Adipocyte (in vitro differentiated cells): ENCODE measurements around the gene ARRDC2.
A peak's percentile ranks its signal among the peaks of the same experiment; 100 is the strongest.

Experiments used
- DNase-seq: peaks from one replicate; pipeline ENCODE4 v3.0.0-alpha.2; 2015; ENCODE audit warnings: low read depth
- H3K27me3 ChIP-seq: replicated peaks from 2 replicates; pipeline ENCODE4 v1.7.0; 2013; ENCODE audit warnings: mild to moderate bottlenecking, low read length, moderate library complexity; ENCODE audit not compliant: control insufficient read depth, insufficient read depth
- H3K36me3 ChIP-seq: 2 replicates; pipeline ENCODE4 v1.7.0; 2013; ENCODE audit warnings: low read length, mild to moderate bottlenecking, moderate library complexity; ENCODE audit not compliant: control insufficient read depth, insufficient read depth, severe bottlenecking
- H3K4me1 ChIP-seq: 2 replicates; pipeline ENCODE4 v1.7.0; 2013; ENCODE audit warnings: mild to moderate bottlenecking, low read length, moderate library complexity; ENCODE audit not compliant: control insufficient read depth, insufficient read depth
- H3K4me3 ChIP-seq: 2 replicates; pipeline ENCODE4 v1.7.0; 2013; ENCODE audit warnings: mild to moderate bottlenecking, low read length, moderate library complexity
- H3K9ac ChIP-seq: 2 replicates; pipeline ENCODE4 v1.7.0; 2013; ENCODE audit warnings: mild to moderate bottlenecking, low read length, moderate library complexity
- H3K9me3 ChIP-seq: 2 replicates; pipeline ENCODE4 v1.7.0; 2013; ENCODE audit warnings: mild to moderate bottlenecking, low read length, moderate library complexity; ENCODE audit not compliant: control insufficient read depth

The ARRDC2 gene

GRCh38 chr19:18007917-18008673 lies at the start of gene ARRDC2:
Gene ARRDC2, plus strand, starts transcription at chr19:18008170. Its CDS starts 141 bp downstream, at chr19:18008311.
- peaks cover 27% of the 10 kb centered on the region for H3K36me3 ChIP-seq
- H3K9me3 ChIP-seq = no peaks in the 10 kb centered on the region
- DNase-seq = peak; percentile 97
- H3K9ac ChIP-seq = peak within 1 kb of the TSS; percentile 86
- H3K27me3 ChIP-seq = no peaks in the 10 kb centered on the region
- peaks cover 21% of the 10 kb centered on the region for H3K4me1 ChIP-seq
- H3K4me3 ChIP-seq = peak within 1 kb of the TSS; percentile 85

DNA sequence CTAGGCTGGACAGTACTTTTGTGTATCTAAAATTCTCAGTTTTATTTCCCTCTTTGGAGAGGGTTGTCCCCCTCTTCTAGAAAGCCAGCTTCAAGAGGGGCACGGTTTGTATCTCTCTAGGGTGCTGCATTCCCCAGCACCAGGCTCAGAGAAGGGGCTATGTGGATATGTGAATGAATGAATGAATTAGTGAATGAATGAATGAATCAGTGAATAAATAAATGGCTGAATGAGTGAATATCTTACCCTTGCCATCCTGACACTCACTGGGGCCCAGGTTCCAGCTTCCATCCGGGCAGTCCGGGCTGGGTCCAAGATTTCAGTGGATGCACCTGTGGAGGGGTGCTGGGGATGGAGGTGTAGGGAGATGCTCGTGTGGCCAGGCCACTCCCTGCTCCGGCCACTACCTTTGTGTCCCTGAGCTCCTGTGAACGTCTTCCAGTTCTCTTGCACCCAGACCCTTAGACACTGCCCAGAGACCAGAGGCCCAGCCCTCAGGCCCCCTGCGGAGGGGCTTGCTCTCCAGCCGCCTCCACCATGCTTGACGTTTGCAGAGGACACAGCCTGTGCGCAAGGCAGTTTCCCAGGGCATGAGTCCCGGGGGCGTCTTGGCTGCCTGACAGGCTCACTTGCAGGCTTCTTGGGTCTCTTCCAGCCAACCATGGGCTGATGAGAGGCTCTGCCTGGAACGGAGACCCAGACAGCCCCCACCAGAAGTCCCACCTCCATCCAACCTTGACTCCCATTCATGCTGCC lies 43.9 kb upstream of the ARRDC2 start:
- Histone ChIP-seq H3K9me3 (no peaks in the 10 kb centered on the region), H3K9ac (no peak overlapping the region), H3K36me3 (no peaks in the 10 kb centered on the region), H3K4me1 (no peaks in the 10 kb centered on the region), H3K4me3 (no peak overlapping the region), H3K27me3 (peaks cover 50% of the 10 kb centered on the region)
- DNase-seq = no peak

DNA sequence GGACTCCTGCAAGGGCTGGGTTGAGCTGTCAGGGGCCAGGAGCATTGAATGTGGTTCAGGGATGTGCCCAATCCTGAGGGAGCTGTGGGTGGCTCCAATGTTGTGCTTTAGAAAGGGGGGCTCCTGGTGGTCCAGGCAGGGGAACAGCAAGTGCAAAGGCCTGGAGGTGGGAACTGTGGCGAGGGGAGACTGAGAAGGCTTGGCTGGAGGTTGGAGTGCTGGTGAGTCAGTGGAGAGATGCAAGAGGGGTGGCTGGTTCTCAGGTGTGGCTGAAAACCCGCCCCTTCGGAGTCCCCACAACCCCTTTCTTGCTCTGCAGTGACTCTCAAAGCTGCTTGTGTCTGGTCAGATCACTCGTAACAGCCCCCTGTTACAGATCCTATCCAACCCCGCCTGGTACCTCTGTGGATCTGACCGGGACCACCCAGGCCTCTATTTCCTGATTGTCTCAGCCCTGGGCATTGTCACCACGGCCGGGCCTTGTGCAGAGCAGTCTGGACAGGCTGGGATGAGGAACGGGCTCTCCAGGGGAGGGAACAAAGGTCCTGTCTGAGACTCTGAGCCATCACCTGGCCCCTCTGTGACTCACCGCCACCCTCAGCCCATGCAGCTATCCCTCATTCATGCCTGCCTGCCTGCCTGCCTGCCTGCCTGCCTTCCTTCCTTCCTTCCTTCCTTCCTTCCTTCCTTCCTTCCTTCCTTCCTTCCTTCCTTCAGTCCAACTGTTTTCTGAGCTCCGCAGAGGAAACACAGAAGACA lies 42.4 kb upstream of the ARRDC2 start:
- Histone ChIP-seq H3K4me1 (no peaks in the 10 kb centered on the region), H3K9ac (no peak overlapping the region), H3K36me3 (no peaks in the 10 kb centered on the region), H3K4me3 (no peak overlapping the region), H3K27me3 (peaks cover 47% of the 10 kb centered on the region), H3K9me3 (no peaks in the 10 kb centered on the region)
- DNase-seq = no peak

DNA sequence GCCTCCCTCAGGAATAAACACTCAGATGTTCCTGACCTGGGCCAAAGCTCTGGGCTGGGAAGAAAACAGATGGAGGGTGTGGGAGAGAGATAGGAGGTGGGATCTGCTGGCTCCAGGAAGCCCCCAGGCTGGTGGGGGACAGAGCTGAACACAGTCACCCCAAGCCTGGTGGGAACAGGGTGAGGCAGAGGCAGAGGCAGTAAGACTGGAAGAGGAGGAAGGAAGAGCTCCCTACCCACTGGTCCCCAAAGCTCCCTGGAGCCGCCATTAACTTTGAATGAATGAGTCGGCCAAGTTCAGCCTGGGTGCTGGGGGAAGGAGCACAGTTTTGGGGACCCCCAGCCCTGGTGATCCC lies 41.9 kb upstream of the ARRDC2 start:
- H3K9me3 ChIP-seq = no peaks in the 10 kb centered on the region
- H3K4me1 ChIP-seq = no peaks in the 10 kb centered on the region
- no peak for DNase-seq
- peaks cover 45% of the 10 kb centered on the region for H3K27me3 ChIP-seq
- H3K36me3 ChIP-seq = no peaks in the 10 kb centered on the region
- no peak overlapping the region for H3K9ac ChIP-seq
- no peak overlapping the region for H3K4me3 ChIP-seq

DNA sequence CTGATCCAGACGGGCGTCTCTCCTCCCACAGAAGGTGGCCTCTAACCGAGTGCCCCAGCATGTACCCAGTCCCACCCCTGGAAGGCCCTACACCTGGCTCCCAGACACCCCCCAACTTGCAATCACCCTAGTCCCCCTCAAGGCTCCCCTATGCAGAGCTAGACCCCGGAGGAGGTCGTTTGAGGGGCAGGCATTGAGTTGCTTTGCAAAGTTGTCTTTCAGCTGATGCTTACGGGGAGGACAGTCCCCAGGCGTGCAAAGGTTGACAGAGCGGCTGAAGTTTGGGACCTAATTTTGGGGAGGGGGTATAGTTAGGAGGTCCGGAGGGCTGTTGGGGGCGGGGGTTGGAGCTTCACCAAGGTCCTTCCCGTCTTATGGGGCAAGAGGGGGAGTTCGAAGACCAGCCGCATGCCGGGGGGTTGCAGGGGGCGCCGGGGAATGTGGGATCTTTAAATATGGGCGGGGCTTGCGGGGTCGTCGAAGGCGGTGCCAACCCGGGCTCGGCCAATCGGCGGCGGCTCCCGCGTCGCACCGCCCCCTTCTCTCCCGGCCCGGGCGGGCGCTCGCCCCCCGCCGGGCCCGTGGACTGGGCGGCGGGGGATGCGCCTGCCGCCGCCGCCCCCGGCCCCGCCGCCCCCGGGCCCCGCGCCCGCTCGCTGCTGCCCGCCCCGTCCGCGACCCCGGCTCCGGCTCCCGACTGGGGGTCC lies 41.3 kb upstream of the ARRDC2 start, which contains the start of gene KCNN1:
TSS of gene KCNN1 (plus strand) at position 558 of the 707 bp plus-strand sequence. CDS start 6,782 bp downstream, outside the sequence.
- H3K4me1 ChIP-seq = no peaks in the 10 kb centered on the region
- H3K9me3 ChIP-seq = no peaks in the 10 kb centered on the region
- peak; percentile 19 for DNase-seq
- no peak within 1 kb of the TSS for H3K4me3 ChIP-seq
- H3K27me3 ChIP-seq = peaks cover 42% of the 10 kb centered on the region
- H3K9ac ChIP-seq = no peak within 1 kb of the TSS
- no peaks in the 10 kb centered on the region for H3K36me3 ChIP-seq

DNA sequence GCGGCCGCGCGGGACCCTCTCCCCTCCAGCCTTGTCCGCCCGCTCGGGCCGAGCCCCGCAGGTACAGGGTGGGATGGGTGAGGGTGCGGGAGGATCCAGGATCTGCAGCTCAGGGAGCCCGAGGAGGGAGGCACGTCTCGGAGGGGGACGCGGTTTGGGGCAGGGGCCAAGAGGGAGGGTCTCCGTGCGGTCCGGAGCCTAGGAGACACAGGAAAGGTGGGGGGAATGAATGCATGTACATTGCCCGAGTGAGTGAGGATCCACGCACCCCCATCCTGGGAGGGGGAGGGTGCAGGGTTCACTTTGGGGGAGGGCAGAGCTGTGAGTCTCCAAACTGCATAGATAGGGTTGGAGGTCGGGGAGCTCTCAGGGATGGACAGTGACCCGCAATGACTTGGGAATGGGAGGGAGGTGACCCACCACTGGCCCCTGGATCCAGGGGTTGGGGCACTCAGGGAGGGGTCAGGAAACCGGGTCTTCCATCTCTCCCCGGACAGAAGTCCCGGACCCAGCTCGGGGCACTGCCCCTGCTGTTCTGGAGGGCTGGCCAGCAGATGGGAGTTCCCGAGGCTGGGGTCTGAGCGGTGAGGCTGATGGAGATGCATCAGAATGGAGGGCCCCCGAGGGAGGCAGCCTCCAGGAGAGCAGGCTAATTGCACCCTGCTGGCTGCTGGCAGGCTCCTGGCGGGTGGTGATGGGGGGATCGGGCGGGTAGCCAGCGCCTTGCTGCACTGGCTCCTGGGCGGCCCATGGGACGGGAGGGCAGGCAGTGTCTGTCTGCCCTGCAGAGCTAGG lies 40.5 kb upstream of the ARRDC2 start:
- H3K9me3 ChIP-seq = no peaks in the 10 kb centered on the region
- peaks cover 41% of the 10 kb centered on the region for H3K27me3 ChIP-seq
- H3K4me1 ChIP-seq = no peaks in the 10 kb centered on the region
- no peaks in the 10 kb centered on the region for H3K36me3 ChIP-seq
- H3K4me3 ChIP-seq = no peak overlapping the region
- H3K9ac ChIP-seq = no peak overlapping the region
- DNase-seq = no peak

GRCh38 chr19:17968362-17968761 lies 39.6 kb upstream of the ARRDC2 start:
- Histone ChIP-seq H3K36me3 (no peaks in the 10 kb centered on the region), H3K4me1 (no peaks in the 10 kb centered on the region), H3K9ac (no peak overlapping the region), H3K4me3 (no peak overlapping the region), H3K27me3 (peaks cover 40% of the 10 kb centered on the region), H3K9me3 (no peaks in the 10 kb centered on the region)
- DNase-seq = no peak

DNA sequence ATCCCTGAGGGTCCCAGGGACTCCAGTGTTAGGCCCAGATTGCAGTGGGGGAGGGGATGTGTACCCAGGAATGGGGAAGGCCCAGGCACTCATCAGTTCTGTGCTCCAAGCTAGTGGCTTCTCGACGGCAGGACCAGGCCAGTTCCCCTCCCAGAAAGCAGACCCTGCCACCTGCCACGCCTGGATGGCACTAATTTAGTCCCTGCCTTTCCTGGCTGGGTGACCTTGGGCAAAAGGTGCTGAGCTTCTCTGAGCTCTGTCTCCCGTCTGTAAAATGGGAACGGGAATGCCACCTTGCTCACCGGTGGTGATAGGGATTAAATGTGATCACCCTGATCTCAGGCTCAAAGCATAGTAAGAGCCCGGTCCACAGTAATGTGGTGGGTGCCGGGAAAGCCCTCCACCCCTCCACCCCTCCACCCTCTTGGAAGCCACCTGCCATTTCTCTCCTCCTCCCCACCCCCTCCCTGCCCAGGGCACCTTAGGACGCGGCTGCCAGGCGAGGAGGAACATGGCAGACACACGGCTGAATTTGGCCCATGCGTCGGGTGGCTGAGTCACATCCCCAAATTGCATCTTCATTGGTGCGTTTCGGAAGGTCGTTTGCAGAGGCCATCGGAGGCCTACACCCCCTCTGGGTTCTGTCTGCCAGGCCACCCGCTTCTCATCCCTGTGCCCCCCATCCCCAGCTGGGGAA lies 38.7 kb upstream of the ARRDC2 start:
- no peaks in the 10 kb centered on the region for H3K4me1 ChIP-seq
- no peak for DNase-seq
- H3K27me3 ChIP-seq = peaks cover 32% of the 10 kb centered on the region
- no peaks in the 10 kb centered on the region for H3K9me3 ChIP-seq
- H3K9ac ChIP-seq = no peak overlapping the region
- no peaks in the 10 kb centered on the region for H3K36me3 ChIP-seq
- no peak overlapping the region for H3K4me3 ChIP-seq

- Histone ChIP-seq H3K4me1 (no peaks in the 10 kb centered on the region), H3K4me3 (no peak overlapping the region), H3K27me3 (peaks cover 26% of the 10 kb centered on the region), H3K9me3 (no peaks in the 10 kb centered on the region), H3K36me3 (no peaks in the 10 kb centered on the region), H3K9ac (no peak overlapping the region)
- no peak for DNase-seq
Measured at GRCh38 chr19:17972230-17972629, 35.7 kb upstream of the ARRDC2 start.

DNA sequence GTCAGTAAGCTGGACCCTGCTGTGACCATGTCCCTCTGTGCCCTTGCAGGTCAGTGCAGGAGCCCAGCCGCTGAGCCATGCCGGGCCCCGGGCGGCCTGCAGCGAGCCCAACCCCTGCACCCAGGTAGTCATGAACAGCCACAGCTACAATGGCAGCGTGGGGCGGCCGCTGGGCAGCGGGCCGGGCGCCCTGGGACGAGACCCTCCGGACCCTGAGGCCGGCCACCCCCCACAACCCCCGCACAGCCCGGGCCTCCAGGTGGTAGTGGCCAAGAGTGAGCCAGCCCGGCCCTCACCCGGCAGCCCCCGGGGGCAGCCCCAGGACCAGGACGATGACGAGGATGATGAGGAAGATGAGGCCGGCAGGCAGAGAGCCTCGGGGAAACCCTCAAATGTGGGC lies 34.2 kb upstream of the ARRDC2 start:
- no peak for DNase-seq
- no peak overlapping the region for H3K9ac ChIP-seq
- no peaks in the 10 kb centered on the region for H3K9me3 ChIP-seq
- H3K4me1 ChIP-seq = no peaks in the 10 kb centered on the region
- no peaks in the 10 kb centered on the region for H3K36me3 ChIP-seq
- no peak overlapping the region for H3K4me3 ChIP-seq
- H3K27me3 ChIP-seq = peaks cover 23% of the 10 kb centered on the region
